KG1 (cell line): ENCODE results near the gene CFAP43.

ENCODE experiments used
- DNase-seq: peaks from one replicate; lab custom pipeline; 2025; lab: John Stamatoyannopoulos, UW

CFAP43 gene

DNA sequence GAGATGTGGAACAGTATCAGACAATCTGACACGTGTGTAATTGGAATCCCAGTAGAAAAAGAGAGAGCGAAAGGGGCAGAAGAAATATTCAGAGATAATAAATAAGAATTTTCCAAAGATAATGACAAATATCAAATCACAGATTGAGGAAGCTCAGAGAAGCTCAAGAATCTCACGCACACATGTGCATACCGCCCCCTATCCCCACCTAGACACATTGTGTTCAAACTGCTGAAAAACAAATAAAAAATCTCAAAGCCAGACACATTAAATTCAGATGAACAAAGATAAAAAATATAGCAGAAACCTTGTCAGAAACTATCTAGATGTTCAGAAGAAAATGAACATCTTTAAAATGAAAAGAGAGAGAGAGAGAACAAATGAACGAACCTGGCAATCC, 92.9 kb downstream of the CFAP43 start:
- no peak for DNase-seq

- no peak for DNase-seq
Observed at GRCh38 chr10:104138131-104138530, 94.0 kb downstream of the CFAP43 start.

- DNase-seq: no peak
Observed at GRCh38 chr10:104130041-104130440, 102.1 kb downstream of the CFAP43 start.

GRCh38 chr10:104128214-104128613, 104.0 kb downstream of the CFAP43 start:
- no peak for DNase-seq

GRCh38 chr10:104127411-104127810, 104.8 kb downstream of the CFAP43 start:
- no peak for DNase-seq

DNA sequence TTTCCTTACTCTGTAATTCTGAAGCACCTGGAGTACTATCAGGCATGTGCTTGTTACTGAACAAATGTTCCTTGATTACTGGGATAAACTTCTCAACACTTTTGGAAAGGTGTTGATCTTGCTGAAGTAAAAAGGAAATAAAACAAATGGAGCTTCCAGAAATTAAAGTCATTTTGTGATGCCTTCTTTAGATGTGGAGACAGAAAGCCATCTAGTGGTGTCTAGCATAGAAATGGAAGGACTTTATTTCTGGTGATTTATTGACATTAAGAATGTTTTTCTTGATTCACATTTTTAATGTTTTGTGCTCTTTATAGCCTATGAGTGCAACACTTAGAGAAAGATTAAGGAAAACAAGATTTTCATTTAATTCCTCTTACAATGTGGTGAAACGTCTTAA, 108.8 kb downstream of the CFAP43 start:
- DNase-seq: peak; percentile 7

GRCh38 chr10:104122225-104123107, 109.7 kb downstream of the CFAP43 start:
- DNase-seq: peak; percentile 23

- DNase-seq: peak; percentile 95
Observed at GRCh38 chr10:104121485-104122224, 110.5 kb downstream of the CFAP43 start, which contains the start of gene SFR1. Gene SFR1 (plus strand): TSS chr10:104122171. CDS start chr10:104122184, 13 bp downstream.

GRCh38 chr10:104120903-104121484, 111.2 kb downstream of the CFAP43 start:
- peak; percentile 45 for DNase-seq

- DNase-seq: no peak
Observed at GRCh38 chr10:104120512-104120902, 111.7 kb downstream of the CFAP43 start.

DNA sequence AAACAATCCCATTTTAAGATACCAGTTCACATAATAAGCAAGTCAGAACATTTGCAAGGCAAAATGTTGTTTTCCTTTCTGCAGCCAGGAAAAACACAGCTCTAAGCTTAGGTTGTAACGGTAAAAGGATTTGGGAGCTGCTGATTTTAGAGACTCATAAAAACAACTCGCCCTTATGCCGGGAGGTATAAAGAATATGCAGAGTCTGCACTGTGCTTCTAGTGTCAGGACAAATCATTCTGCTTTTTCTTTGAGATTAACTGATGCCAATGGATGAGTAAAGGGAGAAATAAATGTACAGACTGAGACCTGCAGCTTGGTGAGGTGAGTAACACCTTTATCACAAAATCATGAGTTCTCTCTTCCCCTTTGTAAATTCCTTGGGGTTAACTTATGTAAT, 112.2 kb downstream of the CFAP43 start:
- no peak for DNase-seq

DNA sequence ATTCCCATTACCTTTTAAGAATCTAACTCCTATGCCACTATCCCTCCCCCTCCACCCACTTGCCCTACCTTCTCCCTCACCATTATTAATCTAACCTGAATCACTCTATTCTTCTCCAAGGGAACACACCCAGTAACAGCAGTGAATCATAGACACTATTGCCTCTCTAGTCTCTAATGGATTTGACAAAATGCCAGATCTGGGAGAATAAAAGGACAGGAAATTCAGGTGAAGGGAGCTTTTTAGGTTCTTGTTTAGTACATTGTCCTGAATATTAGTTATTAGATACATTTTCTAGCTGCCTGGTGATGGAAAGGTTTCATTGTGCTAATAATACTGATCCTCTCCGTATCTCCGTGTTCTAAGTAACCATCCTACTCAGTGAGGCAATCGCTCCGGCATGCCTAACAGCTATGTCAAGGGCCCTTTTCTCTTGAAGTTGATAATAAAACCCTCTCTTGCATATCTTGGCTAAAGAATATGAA, 114.3 kb downstream of the CFAP43 start:
- no peak for DNase-seq

- no peak for DNase-seq
Observed at GRCh38 chr10:104113376-104113956, 118.7 kb downstream of the CFAP43 start.

GRCh38 chr10:104109908-104110662, 122.1 kb downstream of the CFAP43 start:
- DNase-seq: no peak

- DNase-seq: no peak
Observed at GRCh38 chr10:104104926-104105325, 127.2 kb downstream of the CFAP43 start.

- no peak for DNase-seq
Observed at GRCh38 chr10:104104418-104104817, 127.7 kb downstream of the CFAP43 start.

DNA sequence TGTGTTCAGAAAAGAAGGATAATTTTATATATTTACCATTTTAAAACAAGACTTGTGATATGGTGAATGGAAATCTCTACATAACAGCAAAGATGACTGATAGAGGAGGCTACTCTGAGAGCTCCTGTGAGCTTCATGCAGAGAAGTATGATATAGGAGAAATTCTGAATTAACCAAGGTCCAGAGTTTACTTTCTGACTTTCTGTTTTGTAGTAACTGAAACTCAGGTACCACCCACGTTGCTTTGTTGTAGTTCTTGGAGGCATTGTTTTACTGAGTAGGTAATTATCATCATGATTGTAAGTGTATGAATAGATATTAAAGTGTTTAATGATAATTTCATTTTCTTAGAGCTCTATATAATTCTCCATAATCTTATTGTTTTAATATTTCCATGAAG, 128.2 kb downstream of the CFAP43 start:
- DNase-seq: no peak

DNA sequence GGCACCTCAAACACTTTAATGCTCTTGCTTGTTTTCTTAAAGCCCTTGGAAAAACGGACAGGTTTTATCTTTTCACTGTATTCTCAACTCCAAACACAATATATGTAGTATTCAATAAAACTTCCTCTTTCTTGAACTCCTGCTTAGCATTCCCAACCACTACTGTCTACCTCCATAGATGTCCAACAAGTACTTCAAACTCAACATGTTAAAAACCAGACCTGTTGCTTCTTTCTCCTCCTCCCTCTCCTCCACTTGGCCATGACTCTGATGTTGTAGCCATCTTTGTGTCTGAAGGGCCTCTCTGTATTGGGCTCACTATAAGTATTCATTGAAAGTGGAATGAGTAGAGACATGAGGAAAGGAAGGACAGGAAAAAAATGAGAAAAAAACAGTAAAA, 130.3 kb downstream of the CFAP43 start:
- no peak for DNase-seq

DNA sequence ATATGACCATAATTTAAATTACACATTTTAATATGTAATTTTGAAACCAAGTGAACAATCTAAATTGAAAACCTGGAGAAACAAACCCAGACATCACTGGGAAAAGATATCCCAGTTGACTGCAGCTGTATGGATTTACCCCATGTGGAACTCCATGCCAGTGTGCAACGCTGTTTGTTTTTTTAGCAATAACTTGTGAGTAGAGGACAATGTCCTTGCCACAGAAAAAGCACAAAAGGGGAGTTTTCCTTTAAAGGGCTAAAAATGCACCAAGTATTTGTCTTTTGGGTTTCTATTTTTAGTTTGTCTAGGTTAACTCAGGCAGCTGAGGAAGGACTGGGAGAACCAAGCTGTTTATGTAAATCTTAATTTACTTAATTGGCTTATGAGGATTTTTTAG, 131.4 kb downstream of the CFAP43 start:
- DNase-seq: no peak

DNA sequence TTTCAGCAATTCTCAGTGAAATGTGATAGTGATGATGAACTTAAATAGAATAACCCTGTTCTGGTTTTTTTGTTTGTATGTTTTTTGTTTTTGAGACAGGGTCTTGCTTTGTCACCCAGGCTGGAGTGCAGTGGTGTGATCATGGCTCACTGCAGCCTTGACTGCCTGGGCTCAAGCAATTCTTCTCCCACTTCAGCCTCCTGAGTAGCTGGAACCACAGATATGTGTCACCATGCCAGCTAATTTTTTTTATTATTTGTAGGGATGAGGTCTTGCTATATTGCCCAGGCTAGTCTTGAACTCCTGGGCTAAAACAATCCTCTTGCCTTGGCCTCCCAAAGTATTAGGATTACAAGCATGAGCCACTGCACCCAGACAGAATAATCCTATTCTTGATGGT, 132.2 kb downstream of the CFAP43 start:
- no peak for DNase-seq

- DNase-seq: no peak
Observed at GRCh38 chr10:104099269-104099668, 132.9 kb downstream of the CFAP43 start.
